Non-pigmented ciliary epithelial cell (primary cell): Measurements from ENCODE around the gene SYNPO2L.
A peak's percentile ranks its signal among the peaks of the same experiment; 100 is the strongest.
"Not testable (repeated sequence)": the region's sequence is repeated elsewhere in the genome, so short reads cannot be mapped to it uniquely, and the experiment has no call there.

ENCODE experiments used
- DNase-seq: peaks from one replicate; pipeline ENCODE4 v3.0.0-alpha.2; 2010; ENCODE audit warnings: low read depth

Gene SYNPO2L

GRCh38 chr10:73648975-73649829 is 6.6 kb downstream of the SYNPO2L start:
- no peak for DNase-seq

- DNase-seq: no peak
These were observed 7.8 kb downstream of the SYNPO2L start for GRCh38 chr10:73647875-73648651.

- DNase-seq: no peak
These were observed 8.5 kb downstream of the SYNPO2L start for GRCh38 chr10:73647211-73647874.

GRCh38 chr10:73646598-73647041 is 9.2 kb downstream of the SYNPO2L start:
- DNase-seq: no peak

- DNase-seq: no peak
These were observed 10.6 kb downstream of the SYNPO2L start for GRCh38 chr10:73645251-73645650.

GRCh38 chr10:73644767-73645166 is 11.1 kb downstream of the SYNPO2L start:
- no peak for DNase-seq

- no peak for DNase-seq
These were observed 11.7 kb downstream of the SYNPO2L start for GRCh38 chr10:73644015-73644743.

- no peak for DNase-seq
These were observed 12.5 kb downstream of the SYNPO2L start for GRCh38 chr10:73643362-73643761.

- no peak for DNase-seq
These were observed 14.3 kb downstream of the SYNPO2L start, which contains the start of gene MYOZ1 for GRCh38 chr10:73641328-73642060. TSS of gene MYOZ1 (minus strand) at chr10:73641474. CDS start at chr10:73640017, 1,457 bp downstream.

GRCh38 chr10:73639286-73639685 is 16.5 kb downstream of the SYNPO2L start:
- DNase-seq: no peak

GRCh38 chr10:73635781-73636180 is 20.0 kb downstream of the SYNPO2L start:
- DNase-seq: no peak

- DNase-seq: no peak
These were observed 21.4 kb downstream of the SYNPO2L start for GRCh38 chr10:73634421-73634820.

- no peak for DNase-seq
These were observed 26.7 kb downstream of the SYNPO2L start for GRCh38 chr10:73629165-73629564.

GRCh38 chr10:73628405-73628804 is 27.4 kb downstream of the SYNPO2L start:
- DNase-seq: no peak

- DNase-seq: no peak
These were observed 28.5 kb downstream of the SYNPO2L start for GRCh38 chr10:73627300-73627699.

- peak; percentile 95 for DNase-seq
These were observed 29.7 kb downstream of the SYNPO2L start for GRCh38 chr10:73625884-73626752.

- DNase-seq: no peak
These were observed 30.6 kb downstream of the SYNPO2L start for GRCh38 chr10:73625004-73625883.

GRCh38 chr10:73623056-73623455 is 32.8 kb downstream of the SYNPO2L start:
- no peak for DNase-seq

- DNase-seq: not testable (repeated sequence)
These were observed 34.9 kb downstream of the SYNPO2L start for GRCh38 chr10:73620974-73621373.
